ENCODE results near the gene MYO16.

GRCh38 chr13:109156181-109156935, 526.9 kb downstream of the MYO16 start:
- TF ChIP-seq CTCF (IDR thresholded peaks at IDR 0.05) (no peak), POLR2A (IDR thresholded peaks at IDR 0.05) (no peak)
